ENCODE results near the gene PPTC7.
"Not testable (repeated sequence)": the region's sequence is repeated elsewhere in the genome, so short reads cannot be mapped to it uniquely, and the experiment has no call there.

The PPTC7 gene

DNA sequence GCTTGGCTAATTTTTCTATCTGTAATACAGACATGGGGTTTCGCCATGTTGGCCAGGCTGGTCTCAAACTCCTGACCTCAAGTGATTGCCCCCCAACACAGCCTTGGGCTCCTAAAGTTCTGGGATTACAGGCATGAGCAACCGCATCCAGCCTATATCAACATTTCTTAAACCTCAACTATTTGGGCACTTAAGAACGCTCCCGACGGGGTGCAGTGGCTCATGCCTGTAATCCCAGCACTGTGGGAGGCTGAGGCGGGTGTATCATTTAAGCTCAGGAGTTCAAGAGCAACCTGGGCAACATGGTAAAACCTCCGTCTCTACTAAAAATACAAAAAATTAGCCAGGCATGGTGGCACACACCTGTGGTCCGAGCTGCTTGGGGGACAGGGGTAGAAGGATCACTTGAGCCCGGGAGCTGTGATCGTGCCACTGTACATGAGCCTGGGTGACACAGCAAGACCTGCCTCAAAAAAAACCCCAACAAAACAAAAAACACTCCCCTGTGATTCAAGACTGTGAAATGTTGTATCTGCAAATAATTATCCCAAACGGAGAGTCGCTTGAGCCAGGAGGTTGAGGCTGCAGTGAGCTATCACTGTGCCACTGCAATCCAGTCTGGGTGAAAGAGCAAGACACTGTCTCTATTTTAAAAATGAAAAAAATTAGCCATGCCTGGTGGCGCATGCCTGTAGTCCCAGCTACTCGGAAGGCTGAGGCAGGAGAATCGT, 21.5 kb downstream of the PPTC7 start:
- DNase-seq (ENCODE audit: low spot score): no peak

DNA sequence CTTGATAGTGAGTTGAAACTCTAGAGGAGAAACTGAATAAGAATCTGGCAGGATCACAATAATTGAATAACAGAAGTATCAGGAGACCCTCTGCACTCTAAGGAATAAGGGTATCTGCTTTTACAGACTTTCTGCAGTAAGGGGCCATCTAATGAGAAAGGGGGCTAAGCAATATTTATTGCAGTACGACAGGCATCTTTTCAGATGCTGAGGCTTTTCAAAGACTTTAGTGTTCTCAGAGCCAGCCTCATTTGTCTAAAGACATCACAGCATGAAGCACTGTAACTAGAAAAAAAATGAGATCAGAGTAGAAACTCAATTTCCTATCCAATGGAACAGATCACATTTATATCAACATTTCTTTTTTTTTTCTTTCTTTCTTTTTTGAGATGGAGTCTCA, 22.2 kb downstream of the PPTC7 start:
- DNase-seq (ENCODE audit: low spot score): no peak

DNA sequence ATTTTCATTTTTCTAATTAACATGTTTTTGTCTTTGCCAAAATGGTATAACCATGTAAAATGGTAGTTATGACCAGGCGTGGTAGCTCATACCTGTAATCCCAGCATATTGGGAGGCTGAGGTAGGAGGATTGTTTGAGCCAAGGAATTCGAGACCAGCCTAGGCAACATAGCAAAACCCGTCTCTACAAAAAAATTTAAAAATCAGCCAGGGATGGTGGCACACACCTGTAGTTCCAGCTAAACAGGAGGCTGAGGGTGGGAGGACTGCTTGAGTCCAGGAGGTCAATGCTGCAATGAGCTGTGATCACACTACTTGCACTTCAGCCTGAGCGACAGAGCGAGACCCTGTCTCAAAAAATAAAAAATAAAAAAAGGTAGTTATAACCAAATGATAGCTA, 23.1 kb downstream of the PPTC7 start:
- no peak for DNase-seq (ENCODE audit: low spot score)

DNA sequence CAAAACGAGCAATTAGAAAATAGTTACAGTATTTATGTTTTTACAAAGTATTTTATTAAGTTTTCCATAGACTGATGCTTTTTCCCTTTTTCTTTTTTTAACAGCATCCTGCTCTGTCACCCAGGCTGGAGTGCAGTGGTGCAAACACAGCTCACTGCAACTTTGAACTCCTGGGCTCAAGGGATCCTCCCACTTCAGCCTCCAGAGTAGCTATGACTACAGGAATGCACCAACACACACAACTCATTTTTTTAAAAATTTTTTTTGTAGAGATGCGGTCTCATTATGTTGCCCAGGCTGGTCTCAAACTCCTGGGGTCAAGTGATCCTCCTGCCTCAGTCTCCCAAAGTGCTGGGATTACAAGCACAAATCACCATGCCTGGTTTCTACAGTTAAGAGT, 24.2 kb downstream of the PPTC7 start:
- DNase-seq (ENCODE audit: low spot score): not testable (repeated sequence)

DNA sequence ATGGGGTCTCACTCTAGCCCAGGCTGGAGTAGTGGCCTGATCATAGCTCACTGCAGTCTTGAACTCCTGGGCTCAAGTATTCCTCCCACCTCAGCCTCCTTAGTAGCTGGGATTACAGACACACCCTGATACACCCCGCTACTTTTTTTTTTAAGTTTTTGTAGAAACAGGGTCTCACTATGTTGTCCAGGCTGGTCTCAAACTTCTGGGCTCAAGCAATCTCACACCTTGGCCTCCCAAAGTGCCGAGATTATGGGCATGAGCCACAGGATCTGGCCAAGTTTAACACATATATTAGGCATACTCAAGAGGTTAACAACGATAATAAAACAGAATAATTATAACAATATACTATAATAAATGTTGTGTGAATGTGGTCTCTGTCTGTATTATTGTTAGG, 25.8 kb downstream of the PPTC7 start:
- DNase-seq (ENCODE audit: low spot score): no peak

DNA sequence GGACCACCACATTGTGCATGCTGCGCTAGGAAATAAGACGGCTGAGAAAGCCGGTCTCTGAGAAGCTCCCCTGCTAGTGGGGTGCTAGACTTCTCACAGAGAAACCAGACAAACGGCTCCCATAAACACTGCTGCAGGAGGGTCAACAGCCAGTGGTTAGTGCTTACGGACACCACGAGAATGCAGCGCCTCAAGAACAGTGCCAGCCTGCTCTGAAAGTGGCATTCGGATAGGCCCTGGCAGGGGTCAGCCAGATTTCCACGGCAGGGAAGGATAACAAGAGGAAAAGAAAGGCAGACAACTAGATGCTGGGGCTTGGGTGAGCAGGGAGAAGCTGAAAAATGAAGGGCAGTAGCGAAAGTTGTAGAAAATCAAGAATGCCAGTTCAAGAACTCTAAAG, 26.4 kb downstream of the PPTC7 start:
- DNase-seq (ENCODE audit: low spot score): no peak

DNA sequence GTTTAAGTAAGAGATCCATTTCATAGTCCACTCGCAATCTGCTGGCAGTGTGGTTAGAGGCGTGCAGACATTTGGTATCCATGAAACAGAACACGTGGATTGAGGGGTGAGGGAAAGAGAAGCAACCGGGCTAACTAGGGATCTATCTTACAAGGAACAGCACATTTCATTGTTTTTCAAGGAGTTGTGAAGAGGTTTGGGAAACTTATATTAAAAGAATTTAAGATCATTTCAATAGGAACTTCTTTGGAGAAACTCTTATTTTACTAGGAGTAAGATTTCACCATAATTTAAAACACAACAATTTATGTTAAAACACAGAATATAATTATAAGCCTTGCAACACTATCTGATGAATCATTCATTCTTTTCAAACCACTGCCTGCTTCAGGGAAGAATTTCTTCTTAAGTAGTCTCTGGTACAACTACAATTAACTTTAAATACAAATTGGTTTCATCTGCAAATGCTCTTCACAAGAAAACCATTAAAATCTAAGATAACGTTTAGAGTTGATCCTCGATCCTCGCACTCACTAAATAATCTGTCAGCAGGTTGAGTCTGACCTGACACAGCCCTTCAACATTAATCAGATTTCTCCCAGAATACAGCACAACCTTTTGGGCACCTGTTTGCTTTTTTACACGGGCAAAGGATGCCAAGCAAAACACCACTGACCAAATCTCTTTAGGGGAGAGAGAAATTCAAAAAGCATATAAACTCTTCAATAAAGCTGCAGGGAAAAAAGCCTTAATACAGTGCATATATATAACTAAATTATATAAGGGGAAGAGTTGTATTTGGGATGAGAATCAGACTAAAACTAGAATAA, 27.3 kb downstream of the PPTC7 start:
- no peak for DNase-seq (ENCODE audit: low spot score)

DNA sequence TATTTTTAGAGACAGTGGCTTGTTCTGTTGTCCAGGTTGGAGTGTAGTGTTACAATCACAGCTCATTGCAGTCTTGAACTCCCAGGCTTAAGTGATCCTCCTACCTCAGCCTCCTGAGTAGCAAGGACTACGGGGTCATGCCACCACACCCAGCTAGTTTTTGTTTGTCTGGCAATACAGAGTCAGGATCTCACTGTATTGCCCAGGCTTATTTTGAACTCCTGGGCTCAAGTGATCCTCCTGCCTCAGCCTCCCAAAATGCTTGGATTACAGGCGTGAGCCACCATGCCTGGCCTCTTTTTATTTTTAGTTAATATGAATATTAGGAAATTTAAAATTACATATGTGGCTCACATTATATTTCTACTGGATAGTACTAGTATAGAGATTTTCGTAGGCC, 28.9 kb downstream of the PPTC7 start:
- no peak for DNase-seq (ENCODE audit: low spot score)

DNA sequence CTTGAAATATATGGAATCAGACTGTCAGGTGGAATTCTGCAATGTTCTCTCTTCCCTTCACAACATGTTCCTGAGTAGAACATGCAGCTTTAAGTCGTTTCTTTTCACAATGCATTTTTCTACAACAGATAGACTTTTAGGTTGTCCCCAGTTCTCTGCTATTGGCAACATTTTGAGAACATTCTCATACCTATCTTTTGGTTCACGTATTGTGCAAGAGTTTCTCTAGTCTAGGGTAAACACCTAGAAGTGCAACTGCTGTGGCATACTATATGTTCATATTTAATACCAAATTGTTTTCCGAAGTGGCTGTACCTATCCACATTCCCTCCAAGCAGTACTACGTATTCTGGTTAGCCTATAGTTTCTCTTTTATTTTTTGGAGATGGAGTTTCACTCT, 32.1 kb downstream of the PPTC7 start:
- DNase-seq (ENCODE audit: low spot score): no peak

DNA sequence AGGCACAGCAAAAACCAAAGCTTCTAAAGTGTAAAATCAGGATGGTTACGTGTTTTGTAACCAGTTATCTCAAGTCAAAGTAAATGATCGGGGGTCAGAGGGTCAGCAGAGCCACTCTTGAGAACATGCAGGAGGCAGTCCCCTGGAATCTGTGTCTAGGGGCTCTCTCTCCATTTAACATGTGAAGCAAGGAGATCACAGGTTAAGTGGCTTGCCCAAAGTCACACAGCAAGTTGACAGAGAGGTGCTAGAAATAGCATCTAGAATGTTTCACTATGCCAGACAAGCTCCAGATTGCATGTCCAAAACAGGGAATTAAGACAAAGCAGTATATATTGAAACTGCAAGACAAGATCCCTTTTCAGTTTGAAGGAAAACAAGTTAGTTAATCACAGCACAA, 33.4 kb downstream of the PPTC7 start:
- no peak for DNase-seq (ENCODE audit: low spot score)

DNA sequence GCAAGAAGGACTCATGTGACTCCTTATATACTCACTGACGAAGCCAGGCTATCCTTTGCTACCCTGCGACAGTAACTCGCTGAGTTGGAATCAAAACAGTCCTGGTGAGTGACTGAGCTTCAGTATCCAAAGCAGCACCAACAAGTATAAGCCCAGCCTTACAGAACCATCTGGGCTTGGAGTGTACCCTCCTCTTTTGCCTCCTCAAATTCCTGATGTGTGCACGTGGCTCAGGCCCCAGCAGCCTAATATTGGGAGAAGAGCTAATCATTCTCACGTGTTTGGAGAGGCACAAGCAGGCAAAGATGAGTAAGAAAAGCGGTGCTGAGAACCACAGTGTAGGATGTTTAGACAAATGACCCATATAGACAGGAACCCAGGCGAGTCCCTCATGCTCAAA, 34.4 kb downstream of the PPTC7 start:
- no peak for DNase-seq (ENCODE audit: low spot score)

DNA sequence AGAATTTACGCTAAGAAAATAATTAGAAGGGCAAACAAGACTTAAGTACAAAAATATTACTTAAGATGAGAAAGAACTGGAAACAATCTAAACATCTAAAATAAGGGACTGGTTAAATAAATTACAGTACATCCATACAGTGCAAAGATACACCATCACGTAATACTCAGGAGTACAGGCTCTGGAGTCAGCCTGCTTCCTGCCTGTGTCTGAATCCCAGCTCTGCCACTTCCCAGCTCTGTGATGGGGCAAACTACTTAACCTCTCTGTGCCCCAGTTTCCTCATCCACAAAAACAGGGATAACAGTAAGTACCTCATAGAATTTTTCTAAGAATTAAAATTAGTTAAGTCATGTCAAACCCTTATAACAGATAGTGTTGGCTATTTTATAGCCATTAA, 36.0 kb downstream of the PPTC7 start:
- DNase-seq (ENCODE audit: low spot score): no peak

DNA sequence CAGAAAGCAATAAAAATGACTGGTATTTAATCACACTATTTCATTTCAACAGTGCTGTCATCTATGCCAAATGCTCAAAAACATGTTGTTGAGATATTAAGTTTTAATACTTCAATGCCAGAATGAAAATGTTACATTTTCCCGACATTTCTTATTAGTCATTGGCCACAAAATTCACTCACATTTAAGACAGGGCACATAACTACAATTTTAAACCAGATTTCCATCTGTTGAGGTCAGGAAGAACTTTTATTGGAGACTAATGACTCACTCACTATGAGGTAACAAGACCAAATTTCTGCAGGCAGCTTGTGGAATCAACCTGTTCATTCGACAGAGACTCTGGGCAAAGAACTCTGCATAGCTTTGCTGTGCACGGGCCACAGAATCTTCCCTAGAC, 36.8 kb downstream of the PPTC7 start:
- DNase-seq (ENCODE audit: low spot score): no peak

DNA sequence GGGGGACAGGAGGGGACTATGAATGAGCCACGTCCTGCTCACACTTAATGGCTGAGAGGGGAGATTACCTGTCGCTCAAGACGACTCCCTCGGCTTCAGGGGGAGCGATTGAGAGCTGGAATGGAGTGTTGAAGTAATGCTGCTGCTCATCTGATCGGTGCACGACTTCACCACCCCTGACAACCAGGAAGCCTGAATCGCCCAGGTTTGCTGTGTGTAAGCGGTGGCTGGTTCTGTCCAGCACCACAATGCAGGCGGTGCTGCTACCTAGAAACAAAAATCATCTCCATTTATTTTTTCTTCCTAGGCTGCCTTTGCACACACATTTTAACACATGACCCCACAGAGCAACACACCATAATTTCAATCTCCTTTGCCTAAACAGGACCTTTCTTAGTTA, 37.3 kb downstream of the PPTC7 start:
- no peak for DNase-seq (ENCODE audit: low spot score)

DNA sequence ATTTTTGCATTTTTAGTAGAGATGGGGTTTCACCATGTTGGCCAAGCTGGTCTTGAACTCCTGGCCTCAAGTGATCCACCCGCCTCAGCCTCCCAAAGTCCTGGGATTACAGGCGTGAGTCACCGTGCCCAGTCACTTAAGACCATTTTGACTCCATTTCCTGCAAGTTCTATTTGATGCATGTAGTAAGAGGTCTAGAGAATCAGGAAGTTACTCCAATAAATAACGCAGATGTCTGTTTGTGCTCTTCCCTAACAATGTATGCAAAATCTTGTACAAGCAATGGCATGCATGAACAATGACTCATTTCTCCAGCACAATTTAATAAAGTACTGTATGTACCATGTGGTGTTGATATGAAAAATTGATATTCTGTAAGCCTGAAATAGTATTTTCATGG, 37.9 kb downstream of the PPTC7 start:
- DNase-seq (ENCODE audit: low spot score): not testable (repeated sequence)

DNA sequence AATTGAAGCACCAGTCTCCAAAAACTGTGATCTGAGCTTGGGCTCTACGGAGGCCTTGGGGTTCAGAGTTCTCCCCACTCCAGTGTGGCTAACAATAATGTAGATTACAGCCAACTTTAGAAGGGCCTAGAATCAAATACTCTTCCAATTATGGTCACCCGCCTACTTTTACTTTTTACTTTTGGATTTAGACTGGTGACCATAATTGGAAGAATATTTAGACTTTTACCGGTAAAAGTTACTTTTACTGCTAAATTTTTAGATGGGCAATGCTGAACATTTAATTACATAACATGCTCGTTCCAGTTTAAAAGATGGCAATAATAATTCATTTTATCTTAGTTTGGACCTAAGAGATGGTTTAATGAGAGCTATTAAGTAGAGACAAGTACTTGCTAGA, 39.2 kb downstream of the PPTC7 start:
- no peak for DNase-seq (ENCODE audit: low spot score)

DNA sequence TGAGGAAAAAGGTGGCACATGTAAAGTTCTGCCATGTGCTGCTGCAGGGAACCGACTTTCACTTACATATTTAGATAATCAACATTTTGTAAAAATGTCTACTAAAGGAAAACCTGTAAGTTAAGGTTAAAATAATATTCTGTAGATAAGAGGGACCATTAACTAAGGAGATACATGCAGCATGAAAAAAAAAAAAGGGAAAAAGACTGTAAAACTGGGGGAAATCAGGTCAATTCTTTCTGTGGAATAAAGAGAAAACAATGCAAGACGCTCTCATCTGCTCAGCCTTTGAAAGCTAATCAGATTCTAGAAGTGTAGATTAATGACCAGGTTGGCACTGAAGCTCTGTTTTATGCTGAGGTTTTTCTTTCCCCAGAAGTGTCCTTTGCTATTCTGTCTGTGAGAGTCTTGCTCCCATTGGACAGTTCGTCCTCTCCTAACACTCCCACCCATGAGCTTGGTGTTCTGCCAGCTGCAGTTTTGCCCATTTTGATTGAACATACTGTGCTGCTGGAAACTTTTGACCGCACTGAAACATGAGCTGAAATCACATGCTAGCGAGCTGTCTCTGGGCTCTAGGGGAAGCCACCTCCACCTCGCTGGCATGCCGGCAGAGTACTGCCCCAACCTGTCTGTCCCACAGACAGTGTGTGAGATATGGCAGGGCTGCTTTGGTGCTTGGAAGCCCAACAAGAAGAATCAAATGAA, 39.7 kb downstream of the PPTC7 start:
- no peak for DNase-seq (ENCODE audit: low spot score)

DNA sequence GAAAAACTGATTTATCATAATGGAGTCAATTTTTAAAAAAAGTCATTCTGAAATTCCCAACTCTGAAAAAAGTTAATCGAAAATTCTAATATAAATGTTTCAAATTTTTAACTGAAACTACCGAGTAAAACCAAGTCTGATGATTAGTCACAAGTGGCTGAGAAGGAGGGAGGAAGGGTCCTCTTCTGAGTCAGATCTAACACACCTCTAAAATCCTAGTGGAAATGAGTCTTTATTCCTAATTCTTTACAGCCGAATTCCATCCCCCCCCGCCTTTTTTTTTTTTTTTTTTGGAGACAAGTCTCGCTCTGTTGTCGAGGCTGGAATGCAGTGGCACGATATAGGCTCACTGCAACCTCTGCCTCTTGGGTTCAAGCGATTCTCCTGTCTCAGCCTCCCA, 43.1 kb downstream of the PPTC7 start:
- no peak for DNase-seq (ENCODE audit: low spot score)

DNA sequence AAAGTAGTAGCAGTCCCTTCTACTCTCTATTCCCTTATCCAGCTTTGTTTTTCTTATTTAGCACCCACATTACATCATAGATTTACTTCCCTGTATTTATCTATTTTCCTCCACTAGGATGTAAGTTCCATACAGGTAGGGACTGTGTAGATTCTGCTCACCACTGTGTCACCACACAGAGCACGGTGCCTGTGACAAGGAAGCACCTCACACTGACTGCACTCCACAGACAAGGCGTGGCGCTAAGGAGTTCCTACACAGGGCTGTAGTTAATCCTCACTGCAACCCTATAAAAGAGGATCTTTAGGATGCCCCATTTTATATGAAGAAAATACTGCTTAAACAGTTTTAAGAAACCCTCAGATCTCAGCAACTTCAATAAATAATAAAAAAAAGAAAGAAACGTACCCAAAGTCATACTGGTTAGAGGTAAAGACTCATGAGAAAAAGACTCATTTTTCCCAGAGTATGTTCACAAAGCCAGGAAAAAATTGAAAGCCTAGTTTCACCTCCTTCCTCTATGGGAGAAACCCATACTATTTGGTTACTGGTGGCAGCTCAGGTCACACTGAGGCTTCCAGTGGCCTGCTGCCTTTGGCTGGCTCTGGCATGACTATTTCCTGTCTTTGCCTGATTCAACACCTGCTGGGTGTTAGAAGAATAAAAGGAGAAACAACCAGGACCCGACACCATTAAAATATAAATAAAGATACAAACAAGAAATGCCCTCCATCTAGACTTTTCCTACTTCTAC, 44.1 kb downstream of the PPTC7 start:
- DNase-seq (ENCODE audit: low spot score): no peak

DNA sequence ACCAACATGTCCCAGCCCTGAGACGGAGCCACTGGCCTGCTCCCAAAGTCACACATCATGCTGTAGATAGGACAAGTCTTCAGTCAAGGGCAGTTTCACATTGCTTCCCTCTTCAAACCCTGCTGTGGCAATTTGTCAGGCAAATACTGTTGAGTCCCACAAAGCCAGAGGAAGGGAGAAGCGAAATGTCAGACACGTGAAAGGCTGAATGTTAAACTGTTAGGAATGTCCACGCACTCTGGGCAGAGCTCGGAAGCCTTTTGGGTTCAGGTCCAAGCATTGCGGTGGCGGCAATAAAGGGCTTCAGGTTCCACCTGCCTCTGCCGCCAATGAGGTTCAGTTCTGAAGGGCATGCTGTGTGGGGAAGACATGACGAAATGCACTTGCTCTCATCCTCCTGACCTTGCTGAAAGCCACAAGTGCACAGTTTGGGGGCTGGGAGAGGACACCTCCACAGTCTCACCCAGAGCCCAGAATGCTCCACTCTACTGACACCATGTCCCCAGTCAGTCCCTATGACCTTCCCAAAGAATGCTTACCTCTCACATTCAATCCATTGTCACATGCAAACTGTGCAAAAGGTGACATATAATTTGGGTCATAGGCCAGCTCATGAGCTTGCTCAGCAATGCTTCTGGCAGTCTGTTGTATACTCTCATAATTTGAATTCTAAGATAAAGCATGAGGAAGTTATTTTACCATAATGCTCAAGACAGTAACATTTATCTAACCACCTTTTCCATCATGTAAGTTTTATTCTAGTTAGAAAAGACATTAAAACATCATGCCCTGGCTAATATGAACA, 45.3 kb downstream of the PPTC7 start:
- no peak for DNase-seq (ENCODE audit: low spot score)

DNA sequence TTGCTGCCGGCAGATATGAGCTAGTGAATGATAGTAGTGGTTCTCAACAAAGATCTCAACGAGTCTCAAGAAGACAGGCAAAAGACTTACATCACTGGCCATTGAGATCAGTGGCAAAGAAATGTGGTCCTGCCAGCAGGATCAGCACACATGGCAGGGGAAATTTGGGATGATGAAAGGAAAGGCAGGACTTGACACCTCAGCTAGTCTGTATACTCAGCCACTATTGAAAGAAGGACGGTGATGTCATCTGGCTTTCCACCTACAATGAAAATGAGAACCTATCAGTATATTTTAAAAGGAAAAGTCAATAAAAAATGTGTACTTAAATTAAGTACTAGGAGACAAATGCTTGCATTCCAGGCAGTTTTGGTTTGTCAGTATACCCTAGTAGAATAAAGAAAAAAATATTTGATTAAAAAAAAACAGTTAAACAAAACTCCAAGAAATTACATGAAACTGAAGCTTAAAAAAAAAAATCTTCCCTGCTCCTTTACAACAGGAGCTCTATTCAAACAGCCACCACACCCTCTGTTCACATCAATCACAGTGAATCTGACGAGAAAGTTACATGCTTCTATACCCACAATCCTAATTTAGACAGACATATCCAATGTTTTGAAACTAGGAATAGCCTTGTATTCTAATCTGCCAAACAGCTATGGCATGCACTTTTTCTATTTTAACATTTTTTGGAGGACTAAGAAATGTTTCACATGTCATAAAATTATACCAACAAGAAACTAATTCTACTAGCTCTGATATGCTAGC, 46.1 kb downstream of the PPTC7 start:
- no peak for DNase-seq (ENCODE audit: low spot score)

Measured in NAMALWA (cell line).